ENCODE data around the gene TTPAL.

Gene TTPAL

DNA sequence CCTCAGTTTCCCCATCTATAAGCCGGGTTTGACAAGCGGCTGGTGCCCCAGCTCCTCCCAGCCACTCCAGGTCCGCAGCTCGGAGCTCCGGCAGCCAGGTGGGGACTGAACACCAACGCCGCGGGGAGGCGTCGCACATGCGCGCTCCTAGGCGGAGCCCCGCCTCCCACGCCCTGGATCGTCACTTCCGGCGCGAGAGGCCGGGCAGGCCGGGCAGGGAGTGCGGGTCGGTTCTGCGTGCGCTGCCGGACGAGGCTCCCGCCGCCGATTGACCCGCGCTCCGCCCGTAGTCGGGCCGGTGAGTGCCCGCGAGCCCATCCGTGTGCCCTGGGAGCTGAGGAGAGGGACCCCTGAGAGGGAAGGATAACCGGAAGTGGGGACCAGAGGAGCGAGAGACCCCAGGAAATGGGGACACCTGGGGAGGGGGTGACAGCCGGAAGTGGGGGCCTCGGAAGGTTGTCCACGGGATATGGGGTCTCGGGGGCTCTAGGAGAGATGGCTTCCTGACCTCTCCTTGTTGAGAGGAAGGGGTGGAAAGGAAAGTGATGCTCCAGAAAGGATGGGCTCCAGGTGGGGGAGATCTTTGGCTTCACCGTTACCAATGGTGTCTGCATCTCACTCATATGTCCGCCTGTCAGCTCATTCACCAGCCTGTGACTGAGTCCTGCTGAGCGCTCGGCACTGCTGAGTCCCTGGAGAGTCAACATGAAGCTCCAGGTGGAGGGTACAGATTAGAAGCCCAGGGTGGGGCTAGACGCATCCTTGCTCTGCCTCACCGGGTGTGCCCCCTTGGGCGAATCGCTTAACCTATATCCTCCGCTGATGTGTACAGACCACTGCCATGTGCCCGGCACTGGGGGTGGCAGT is at the start of gene TTPAL:
Gene TTPAL, plus strand, starts transcription at position 181 of the 867 bp plus-strand sequence. CDS start 4,126 bp downstream, outside the sequence.
- peak; percentile 77 to 81 for DNase-seq (ENCODE audit: low read depth in 2 of 2)

GRCh38 chr20:44425923-44426322 is 49.8 kb upstream of the TTPAL start:
- no peak for DNase-seq (ENCODE audit: low read depth in 2 of 2)

DNA sequence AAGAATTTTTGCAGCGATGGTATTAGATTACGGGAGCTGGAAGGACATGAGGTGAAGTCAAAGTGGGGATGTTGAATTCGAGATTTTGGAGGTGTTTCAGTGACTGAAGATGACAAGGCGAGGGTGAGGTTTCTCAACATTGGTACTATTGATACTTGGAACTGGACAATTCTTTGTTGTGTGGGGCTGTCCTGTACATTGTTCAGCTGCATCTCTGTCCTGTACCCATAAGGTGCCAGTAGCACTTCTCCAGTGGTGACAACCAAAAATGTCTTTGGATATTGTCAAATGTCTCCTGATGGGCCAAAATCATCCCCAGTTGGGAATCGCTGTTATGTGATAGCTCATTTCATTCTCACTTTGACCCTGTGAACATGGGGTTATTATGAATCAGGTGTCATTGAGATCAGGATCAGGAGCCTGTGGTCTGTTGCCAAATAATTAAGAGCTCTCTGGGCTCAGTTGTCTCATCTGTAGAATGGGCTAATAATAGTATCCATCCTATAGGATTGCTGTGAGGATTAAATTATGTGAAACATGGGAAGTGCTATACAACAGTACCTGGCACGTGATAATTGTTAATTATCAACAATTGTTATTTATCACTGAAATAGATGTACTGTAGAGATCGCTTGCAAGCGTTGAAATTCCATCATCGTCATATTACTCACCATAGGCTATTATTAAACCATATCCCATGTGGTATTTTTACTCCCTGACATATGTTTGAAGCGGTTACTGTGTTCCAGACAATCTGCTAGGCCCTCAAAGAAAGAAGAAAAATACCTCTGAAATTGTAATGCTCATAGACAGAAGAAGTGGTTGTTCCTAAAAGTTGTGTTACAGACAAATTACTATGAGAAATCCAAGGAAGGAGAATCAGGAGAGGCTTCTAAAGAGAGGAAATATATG is 48.5 kb upstream of the TTPAL start:
- DNase-seq (ENCODE audit: low read depth in 2 of 2) = no peak

- no peak for DNase-seq (ENCODE audit: low read depth in 2 of 2)
Measured at GRCh38 chr20:44427804-44428173, 47.9 kb upstream of the TTPAL start.

DNA sequence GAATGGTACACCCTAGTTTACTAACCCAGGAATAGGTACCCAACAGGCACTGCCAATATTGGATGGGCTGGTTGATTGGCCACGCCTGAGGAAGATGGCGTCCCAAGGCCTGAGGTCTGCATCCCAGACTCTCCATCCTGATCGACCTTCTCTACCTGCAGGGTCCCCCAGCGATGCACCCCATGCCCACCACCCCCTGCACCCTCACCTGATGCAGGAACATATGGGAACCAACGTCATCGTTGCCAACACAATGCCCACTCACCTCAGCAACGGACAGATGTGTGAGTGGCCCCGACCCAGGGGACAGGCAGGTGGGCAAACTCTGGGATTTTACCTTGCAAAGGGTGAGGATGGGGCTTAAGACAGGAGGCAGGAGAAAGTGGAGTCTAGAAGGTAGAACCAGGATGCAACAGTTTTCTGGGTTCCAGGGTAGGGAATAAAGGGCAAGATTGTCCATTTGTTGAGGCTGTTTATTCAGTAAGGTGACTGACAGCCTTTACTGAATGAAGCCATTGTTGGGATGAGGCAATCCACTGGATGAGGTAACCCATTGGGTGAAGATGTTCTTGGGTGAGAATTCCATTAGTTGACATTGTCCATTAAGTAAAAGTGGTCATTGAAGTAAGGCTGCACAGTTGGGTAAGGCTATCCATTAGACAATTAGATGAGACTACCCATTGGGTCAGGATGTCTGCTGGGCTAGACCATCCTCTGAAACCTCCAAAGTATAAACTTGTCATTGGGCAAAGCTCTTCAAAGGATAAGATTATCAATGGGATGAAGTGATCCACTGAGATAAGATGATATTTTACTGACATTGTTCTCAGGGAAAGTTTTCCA is 47.3 kb upstream of the TTPAL start:
- no peak for DNase-seq (ENCODE audit: low read depth in 2 of 2)

- DNase-seq (ENCODE audit: low read depth in 2 of 2) = no peak
Measured at GRCh38 chr20:44429017-44429339, 46.7 kb upstream of the TTPAL start.

GRCh38 chr20:44429419-44430269 is 46.0 kb upstream of the TTPAL start:
- DNase-seq (ENCODE audit: low read depth in 2 of 2) = no peak

GRCh38 chr20:44430270-44431065 is 45.2 kb upstream of the TTPAL start:
- no peak for DNase-seq (ENCODE audit: low read depth in 2 of 2)

GRCh38 chr20:44431118-44431501 is 44.6 kb upstream of the TTPAL start:
- no peak for DNase-seq (ENCODE audit: low read depth in 2 of 2)

GRCh38 chr20:44431502-44432234 is 44.0 kb upstream of the TTPAL start:
- DNase-seq (ENCODE audit: low read depth in 2 of 2) = no peak

DNA sequence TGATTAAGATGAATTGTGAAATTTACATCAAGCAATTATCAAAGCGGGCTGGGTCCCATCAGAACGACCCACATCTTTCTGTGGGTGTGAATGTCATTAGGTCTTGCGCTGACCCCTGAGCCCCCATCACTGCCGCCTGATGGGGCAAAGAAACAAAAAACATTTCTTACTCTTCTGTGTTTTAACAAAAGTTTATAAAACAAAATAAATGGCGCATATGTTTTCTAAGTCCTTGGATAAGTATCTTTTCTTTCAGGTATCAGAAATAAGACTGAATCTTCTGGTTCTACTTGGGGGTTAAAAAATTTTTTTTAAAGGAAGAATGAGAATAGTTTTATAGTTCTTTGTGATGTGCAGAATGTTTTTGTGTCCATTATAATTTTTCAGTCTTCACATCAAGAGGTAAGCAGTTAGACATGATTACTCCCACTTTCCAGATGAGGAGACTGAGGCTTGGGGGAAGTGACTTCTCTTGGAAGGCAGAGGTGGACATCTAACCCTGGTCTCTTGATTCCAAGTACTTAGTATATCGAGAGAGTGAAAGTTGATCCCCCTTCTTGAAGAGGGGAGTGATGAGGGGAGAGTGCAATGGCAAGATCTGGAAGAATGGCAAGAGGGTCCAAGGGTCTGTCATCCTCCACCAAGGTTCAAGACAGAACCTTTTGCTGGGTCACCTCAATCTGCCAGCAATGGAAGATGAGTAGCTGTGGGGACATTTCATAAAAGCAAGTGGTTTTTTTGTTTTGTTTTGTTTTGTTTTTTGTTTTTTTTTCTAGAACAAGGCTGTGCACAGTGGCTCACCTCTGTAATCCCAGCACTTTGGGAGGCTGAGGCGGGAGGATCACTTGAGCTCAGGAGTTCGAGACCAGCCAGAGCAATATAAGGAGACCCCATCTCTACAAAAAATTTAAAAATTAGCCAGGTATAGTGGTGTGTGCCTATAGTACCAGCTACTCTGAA is 42.8 kb upstream of the TTPAL start:
- no peak for DNase-seq (ENCODE audit: low read depth in 2 of 2)

DNA sequence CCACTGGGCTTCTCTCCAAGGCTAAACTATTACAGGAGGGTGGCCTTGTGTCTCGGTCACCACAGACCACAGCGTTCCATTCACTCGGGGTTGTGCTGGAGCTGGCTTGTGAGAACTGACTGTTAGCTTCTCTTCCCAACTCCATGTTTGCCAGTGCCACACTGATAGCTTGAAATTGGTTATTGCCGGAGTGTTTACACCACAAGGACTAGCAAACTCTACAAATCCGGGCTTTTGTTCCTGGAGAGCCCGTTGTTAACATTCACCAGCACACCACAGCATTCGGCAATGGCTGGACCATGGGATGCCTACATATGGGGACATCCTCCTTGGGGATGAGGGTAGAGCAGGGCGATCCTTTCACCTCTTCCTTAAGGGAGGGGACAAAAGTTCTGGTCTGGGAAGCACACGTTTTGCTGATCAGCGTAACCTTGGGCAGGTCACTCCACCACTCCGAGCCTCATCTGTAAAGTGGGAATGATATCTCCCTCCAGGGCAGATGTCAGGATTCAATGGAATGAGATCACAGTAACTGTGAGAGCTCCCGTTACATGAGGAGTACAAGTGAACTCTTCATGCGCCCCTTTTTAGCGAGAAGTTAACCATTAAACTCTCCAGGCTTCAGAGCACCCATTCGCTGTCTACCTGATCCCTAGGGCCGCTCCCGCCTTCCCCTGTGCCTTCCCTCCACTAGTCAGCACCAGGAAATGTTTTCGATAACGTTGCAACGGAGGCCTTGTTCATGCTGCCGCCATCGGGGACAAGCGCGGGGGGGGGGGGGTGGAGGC is 41.7 kb upstream of the TTPAL start:
- DNase-seq (ENCODE audit: low read depth in 2 of 2) = no peak

DNA sequence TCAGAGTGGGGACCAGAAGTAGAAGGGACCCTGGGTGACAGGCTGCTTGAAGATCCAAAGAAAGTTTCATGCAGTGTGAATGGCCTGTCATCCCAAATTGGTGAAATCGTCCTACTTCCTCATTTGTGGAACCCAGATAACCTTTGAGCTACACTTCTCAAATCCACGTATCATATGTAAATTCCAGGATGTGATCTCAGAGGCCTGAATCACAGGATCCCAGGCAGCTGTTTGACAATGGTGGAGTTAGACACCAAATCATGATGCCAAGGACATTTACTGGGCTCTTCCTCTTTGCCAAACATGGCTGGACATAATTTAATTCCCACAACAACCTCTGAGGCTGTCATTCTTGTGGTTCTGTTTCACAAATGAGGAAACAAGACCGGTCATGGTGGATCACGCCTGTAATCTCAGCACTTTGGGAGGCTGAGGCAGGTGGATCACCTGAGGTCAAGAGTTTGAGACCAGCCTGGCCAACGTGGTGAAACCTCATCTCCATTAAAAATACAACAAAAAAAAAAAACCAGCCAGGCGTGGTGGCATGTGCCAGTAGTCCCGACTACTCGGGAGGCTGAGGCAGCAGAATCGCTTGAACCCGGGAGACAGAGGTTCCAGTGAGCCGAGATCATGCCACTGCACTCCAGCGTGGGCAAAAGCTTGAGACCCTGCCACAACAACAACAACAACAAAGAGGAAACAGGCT is 39.9 kb upstream of the TTPAL start:
- DNase-seq (ENCODE audit: low read depth in 2 of 2) = no peak

GRCh38 chr20:44436393-44436792 is 39.3 kb upstream of the TTPAL start:
- no peak for DNase-seq (ENCODE audit: low read depth in 2 of 2)

DNA sequence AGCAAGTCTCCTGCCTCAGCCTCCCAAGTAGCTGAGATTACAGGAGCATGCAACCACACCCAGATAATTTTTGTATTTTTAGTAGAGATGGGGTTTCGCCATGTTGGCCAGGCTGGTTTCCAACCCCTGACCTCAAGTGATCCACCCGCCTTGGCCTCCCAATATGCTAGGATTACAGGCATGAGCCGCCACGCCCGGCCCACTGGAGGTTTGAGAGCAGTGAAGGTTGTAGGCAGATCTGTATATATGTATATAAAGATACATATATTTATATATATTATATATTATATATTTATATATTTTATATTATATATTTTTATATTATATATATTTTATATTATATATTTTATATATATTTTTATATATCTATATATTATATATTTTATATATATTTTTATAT is 38.2 kb upstream of the TTPAL start:
- no peak for DNase-seq (ENCODE audit: low read depth in 2 of 2)

- no peak for DNase-seq (ENCODE audit: low read depth in 2 of 2)
Measured at GRCh38 chr20:44438782-44439181, 36.9 kb upstream of the TTPAL start.

DNA sequence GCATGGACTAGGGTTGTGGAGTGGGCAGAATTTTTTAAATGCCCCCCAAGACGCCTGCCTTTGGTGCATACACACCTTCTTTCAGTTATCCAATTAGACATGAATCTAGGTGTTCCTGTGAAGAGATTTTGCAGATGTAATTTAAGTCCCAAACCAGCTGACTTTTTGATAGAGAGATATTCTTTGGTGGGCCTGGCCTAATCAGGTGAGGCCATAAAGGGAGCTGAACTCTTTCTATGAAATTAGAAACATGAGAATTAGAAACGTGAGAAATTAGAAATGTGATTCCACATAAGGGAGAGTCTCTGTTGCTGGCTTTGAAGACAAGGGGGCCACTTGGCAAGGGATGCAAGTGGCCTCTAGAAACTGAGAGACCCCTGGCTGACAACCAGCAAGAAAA is 36.4 kb upstream of the TTPAL start:
- DNase-seq (ENCODE audit: low read depth in 2 of 2) = no peak

Data from stimulated activated CD8-positive, alpha-beta memory T cell treated with anti-CD3 and anti-CD28 coated beads, Interleukin-15, amount 100 ng/mL, for 4 hours (primary cell).